Measurements from ENCODE around the gene CLIC1.

DNA sequence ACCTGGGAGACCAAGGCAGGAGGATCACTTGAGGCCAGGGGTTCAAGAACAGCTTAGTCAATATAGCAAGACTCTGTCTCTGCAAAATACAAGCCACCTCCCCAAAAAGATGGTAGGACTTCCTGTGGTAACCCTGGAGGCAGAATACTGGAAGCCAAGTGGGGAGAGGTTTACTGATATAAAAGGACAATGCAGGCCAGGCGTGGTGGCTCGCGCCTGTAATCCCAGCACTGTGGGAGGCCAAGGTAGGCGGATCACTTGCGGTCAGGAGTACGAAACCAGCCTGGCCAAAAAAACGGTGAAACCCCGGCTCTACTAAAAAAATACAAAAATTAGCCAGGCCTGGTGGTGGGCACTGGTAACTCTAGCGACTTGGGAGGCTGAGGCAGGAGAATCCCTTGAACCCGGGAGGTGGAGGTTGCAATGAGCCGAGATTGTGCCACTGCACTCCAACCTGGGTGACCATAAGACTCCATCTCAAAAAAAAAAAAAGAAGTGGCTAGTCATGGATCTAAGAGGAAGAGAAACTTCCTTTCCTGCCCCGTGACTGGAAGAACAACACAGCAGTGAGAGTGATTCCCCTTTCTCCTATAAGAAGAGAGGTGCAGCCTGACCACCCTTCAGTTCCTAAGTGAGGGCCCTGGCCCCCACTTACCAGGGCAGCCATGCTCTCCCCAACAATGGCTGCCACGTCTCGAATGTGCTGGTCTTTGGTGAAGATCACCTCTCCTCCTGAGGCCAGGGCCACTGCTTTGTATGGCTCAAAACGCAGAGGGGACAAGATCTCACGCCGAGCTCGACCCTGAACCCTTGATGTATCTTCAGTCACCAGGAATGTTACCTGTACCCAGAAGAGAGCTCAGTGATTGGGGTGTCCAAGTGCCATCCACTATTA is 32.3 kb upstream of the CLIC1 start:
- no peak for TF ChIP-seq POLR2A (IDR thresholded peaks at IDR 0.05)
- TF ChIP-seq, protein P1, sequence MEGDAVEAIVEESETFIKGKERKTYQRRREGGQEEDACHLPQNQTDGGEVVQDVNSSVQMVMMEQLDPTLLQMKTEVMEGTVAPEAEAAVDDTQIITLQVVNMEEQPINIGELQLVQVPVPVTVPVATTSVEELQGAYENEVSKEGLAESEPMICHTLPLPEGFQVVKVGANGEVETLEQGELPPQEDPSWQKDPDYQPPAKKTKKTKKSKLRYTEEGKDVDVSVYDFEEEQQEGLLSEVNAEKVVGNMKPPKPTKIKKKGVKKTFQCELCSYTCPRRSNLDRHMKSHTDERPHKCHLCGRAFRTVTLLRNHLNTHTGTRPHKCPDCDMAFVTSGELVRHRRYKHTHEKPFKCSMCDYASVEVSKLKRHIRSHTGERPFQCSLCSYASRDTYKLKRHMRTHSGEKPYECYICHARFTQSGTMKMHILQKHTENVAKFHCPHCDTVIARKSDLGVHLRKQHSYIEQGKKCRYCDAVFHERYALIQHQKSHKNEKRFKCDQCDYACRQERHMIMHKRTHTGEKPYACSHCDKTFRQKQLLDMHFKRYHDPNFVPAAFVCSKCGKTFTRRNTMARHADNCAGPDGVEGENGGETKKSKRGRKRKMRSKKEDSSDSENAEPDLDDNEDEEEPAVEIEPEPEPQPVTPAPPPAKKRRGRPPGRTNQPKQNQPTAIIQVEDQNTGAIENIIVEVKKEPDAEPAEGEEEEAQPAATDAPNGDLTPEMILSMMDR (IDR thresholded peaks at IDR 0.05): no peak
